ENCODE data around the gene JTB.
"Not testable (repeated sequence)": the region's sequence is repeated elsewhere in the genome, so short reads cannot be mapped to it uniquely, and the experiment has no call there.

DNA sequence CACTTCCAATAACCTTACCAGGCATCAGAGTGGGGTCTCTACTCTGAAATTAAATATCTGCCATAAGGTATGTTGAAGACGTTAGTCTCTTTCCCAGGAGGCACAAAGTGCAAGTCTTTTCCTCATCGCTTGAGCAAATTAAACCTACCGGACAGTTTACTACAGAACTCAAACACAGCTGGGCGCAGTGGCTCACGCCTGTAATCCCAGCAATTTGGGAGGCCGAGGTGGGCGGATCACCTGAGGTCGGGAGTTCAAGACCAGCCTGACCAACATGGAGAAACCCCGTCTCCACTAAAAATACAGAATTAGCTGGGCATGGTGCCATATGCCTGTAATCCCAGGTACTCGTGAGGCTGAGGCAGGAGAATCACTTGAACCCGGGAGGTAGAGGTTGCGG lies 1.6 kb upstream of the JTB start:
- TF ChIP-seq POLR2A (IDR thresholded peaks at IDR 0.05; ENCODE audit: low read length); GATA1 (IDR thresholded peaks at IDR 0.05; ENCODE audit: low read depth, low read length): not testable (repeated sequence)

Measured in erythroblast (primary cell).